Stimulated activated CD4-positive, alpha-beta T cell treated with anti-CD3 and anti-CD28 coated beads, Interleukin-12 subunit alpha, Interleukin-12 subunit beta, amount 100 ng/mL, for 4 hours (primary cell): ENCODE results near the gene ACP6.
"Not testable (repeated sequence)": the region's sequence is repeated elsewhere in the genome, so short reads cannot be mapped to it uniquely, and the experiment has no call there.

Experiments used
- DNase-seq: peaks from one replicate; pipeline ENCODE4 v3.0.0-alpha.2; 2020

ACP6 gene

GRCh38 chr1:147618771-147619170 is 51.6 kb downstream of the ACP6 start:
- DNase-seq = no peak

DNA sequence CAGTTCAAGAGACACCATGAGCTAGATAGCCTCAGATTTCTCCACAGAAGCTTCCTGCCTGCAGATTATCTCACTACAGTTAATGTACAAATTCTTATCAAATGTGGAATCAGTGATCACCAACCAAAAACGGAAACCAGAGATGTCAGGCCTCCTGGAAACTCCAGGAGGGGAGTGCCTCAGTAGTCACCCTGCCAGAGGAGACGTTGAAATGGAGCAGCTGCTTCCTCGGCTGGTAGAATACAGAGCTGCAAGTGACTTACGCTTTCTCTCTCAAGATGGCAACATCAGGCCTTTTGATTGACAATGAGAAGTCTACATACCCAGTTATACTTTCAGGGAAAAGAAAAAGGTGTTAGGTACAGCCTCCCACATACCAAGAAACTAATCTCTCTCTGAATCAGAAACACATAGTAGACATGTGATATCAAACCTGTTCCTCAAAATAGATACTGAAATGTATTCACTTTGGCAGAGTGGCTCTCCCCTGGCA is 52.2 kb downstream of the ACP6 start:
- peak; percentile 15 for DNase-seq

- not testable (repeated sequence) for DNase-seq
These were observed 55.4 kb downstream of the ACP6 start for GRCh38 chr1:147614966-147615365.

GRCh38 chr1:147613506-147613905 is 56.8 kb downstream of the ACP6 start:
- DNase-seq = no peak

DNA sequence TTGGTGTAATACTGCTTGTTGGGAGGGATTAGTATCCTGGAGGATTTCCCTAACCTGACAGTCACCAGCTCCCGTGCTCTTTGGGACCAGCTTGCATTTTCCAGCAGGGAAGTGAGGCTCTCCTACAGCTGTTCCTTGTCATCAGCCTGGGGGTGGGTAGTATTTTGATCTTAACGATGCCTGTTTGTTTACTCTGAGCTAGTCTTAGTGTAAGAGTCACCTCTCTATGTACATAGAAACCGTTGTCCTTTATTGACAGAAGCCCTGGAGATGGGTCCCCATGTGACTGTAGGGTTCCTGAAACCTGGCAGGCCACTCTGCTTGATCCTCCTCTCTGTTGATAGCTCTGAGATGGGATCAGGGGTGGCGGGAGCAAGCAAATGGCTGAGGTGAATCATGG is 58.0 kb downstream of the ACP6 start:
- no peak for DNase-seq

DNA sequence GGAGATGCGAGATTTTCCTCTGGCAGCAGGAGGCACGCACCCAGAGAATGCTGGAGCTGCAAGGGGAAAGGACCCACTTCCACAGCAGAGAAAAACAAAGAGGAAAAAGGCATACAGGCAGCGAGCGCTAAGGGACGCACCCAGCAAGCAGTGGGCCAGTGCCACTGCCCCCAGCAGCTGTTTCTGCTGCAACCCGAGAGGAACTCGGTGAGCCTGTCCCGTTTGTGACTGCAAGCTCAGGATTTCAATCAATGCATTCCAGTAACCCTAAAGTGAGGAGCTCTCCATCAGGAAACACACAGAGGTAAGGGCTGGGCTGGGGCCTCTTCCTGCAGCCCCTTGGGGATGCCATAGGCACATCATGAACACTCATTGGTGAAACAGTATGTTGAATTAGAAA is 58.7 kb downstream of the ACP6 start:
- no peak for DNase-seq

GRCh38 chr1:147611021-147611426 is 59.3 kb downstream of the ACP6 start:
- no peak for DNase-seq

GRCh38 chr1:147609358-147609757 is 61.0 kb downstream of the ACP6 start:
- DNase-seq = no peak

GRCh38 chr1:147608596-147608995 is 61.7 kb downstream of the ACP6 start:
- DNase-seq = no peak

DNA sequence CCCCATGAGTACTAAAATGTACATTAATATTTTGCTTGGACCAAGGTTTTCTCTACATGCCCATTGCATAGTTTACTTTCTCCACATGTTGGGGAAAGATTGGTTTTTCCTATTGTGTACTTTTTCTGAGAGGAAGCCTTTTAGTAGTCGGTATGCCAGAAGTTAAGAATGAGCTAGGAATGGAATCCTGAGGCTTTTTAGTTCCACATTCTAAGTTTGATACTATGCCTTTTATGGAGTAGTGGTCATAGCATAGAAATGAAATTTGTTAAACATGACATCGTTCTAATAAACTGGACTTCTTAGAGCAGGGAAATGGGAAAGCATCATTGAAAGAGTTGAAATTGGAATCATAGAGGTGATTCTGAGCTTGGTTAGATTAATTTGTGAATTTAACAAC is 64.7 kb downstream of the ACP6 start:
- no peak for DNase-seq

DNA sequence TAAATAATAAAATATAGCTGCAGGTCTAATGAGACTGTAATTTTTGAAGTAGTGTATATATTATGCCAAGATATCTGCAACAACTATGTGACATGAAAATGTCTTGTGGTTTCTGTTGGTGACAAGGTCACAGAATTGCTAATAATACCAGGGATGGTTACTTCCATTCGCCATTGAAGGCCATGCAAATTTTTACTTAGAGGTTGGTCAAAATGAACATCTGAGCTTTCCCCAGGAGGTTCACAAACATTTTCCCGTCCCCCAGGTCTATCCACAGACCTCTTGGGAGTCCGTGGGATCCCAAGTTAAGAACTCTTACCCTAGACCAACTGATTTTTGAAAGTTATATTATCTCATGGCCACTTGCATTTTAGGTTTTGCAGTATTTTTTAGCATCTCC is 66.3 kb downstream of the ACP6 start:
- DNase-seq = no peak

DNA sequence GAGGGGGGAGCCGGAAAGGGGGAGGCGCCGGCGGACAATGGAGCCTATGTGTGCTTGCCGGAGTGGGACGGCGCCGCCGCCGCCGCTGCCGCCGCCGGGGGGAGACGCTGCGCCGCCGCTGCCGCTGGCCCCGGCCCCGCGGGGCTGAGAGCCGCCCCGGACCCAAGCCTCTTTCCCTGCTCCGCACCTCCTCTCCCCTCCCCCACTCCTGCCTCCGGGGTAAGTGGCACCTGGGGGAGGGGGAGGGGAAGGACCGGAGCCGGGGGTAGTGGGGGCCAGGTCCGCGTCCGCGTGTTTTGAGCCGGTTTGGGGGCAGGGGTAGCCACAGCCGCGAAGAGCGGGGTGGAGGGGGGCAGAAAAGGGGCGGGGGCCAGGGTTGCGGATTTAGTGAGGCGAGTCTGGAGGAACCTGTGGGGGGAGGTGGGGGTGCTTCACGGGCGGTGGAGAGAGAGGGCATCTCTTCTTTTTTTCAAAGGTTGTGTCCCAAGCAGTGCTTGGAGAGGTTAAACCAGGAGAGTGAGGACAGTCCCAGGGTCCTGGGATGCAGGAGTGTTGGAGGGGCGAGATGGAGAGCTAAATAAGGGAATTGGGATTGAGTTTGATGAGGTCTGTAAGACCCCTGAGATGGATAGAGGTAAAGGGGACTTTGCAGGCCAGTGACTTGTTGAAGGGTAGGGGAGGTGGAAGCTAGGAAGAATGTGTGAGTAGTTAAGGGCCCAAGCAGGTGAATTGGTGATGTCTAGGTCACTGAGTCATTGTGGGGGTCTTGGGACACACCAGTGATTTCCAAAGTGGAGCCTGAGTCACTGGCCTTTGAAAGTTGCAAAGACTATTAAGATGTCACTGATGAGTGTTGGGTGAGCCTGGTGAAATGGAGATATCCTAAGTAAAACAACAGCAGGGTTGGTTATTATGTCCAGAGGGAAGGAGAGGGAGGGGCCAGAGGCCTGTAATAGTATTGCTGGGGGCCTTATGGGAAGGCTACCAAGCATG is 69.9 kb downstream of the ACP6 start:
- no peak for DNase-seq

DNA sequence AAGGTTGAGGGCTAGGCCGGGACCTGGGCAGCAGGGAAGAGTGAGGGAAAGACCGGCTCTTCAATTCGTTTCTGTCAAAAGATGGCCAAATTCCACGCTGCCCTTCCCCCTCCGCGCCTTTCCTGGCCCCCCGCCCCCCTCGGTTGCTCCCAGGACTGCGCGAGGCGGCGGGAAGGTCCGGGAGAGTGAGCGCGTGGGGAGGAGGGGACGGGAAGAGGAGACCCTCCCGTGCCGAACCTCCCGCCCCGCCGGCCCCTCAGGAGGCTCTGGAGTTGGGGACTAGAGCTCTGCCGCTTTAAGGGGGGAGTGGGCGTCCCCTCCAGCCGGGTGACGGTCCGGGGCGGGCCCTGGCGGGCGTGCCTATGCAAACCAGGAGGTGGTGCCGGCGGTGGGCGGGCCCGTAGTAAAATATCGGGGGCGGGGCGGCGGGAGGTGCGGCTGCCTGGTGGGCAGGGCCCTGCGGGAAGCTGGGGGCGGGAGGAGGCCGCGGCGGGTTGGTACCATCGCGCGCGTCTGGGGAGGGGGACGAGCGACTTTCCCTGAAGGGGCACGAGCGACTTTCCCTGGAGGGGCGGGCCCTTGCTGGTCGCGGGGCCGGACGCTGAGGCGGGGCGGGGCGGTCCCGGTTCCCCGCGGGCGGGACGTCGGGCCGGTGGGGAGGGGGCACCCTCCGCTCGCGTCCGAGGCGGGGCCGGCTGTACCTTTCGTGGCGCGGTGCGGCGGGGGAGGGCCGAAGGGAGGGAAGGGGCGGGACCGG is 70.8 kb downstream of the ACP6 start:
- DNase-seq = peak; percentile 98

GRCh38 chr1:147598621-147599361 is 71.5 kb downstream of the ACP6 start:
- DNase-seq = peak; percentile 23

GRCh38 chr1:147597010-147597409 is 73.3 kb downstream of the ACP6 start:
- no peak for DNase-seq
